ENCODE results near the gene IFITM2. TPM values are rescaled to one million over a fixed set of nuclear protein-coding genes. Genes with fewer than 3 reads are reported as not detected.
"Not testable (repeated sequence)": the region's sequence is repeated elsewhere in the genome, so short reads cannot be mapped to it uniquely, and the experiment has no call there.

IFITM2 gene
- total and polyA plus RNA-seq, 5 donors: 180 to 393 (median 266) TPM

DNA sequence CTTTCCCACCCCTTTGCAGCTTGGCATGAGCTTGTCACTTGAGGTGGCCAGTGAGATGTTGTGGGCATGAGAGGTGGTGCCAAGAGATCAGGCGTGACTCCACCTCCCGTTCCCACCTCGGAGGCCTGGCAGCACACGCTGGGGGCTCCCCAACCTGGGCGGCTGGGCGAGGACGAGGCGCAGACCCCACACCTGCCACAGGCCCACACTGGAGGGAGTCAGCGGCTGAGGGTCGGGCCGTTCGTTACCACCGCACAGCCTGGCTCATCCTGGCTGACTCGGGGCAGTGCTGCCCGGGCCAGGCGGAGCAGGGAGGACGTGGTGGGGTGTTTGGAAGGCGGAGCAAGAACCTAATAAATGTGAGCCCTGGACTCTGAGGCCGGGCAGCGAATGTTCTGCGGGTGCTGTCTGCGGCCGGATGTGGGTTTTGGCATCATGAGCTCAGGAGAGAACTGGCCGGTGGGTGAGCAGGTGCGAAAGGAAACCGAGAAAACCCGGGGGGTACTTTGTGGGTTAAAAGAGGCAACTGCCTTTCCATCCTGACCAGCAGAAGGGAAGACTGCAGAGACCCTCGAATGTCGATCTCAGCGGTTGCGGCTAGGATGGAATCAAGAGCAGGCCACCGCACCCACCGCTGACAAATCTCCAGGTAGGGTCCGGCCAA lies 23.2 kb downstream of the IFITM2 start:
- WGBS: 86% methylated on average over 34 of the region's 34 CpGs
- Histone ChIP-seq H3K4me3 (ENCODE audit: low read length) (no peak overlapping the region), H3K27me3 (ENCODE audit: control insufficient read depth, insufficient read depth) (no peaks in the 10 kb centered on the region), H3K27ac (ENCODE audit: low read length) (no peak overlapping the region), H3K9me3 (ENCODE audit: control insufficient read depth, low read length) (no peaks in the 10 kb centered on the region), H3K4me1 (ENCODE audit: control insufficient read depth, insufficient read depth, low read length) (peaks cover under 1% of the 10 kb centered on the region)
- ATAC-seq (no peak), DNase-seq (peak in 2 of 3 donors; percentile 49 to 57)
- intact Hi-C loops (cut with DNase I): no loop called here

DNA sequence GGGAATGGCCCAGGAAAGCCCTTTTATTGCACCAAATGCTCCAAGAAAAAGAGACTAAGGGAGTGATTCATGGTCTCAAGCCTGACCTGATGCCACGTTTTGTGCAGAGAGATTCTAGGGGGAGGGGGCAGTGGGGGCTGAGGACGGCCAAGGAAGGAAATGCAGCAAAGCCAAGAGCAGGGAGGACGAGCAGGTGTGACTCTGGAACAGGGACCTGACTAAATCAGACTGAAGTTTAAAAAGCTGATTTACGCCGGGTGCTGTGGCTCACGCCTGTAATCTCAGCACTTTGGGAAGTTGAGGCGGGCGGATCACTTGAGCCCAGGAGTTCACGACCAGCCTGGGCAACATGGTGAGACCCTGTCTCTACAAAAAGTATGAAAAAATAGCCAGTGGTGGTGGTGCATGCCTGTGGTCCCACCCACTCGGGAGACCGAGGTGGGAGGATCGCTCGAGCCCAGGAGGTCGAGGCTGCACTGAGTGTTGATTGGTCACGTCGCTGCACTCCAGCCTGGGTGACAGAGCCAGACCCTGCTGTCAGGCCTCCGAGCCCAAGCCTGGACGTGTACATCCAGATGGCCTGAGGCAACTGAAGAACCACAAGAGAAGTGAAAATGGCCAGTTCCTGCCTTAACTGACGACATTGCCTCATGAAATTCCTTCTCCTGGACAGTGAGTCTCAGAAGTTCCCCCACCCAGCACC lies 23.9 kb downstream of the IFITM2 start:
- WGBS: 85% methylated on average over 19 of the region's 19 CpGs
- Histone ChIP-seq H3K27me3 (ENCODE audit: control insufficient read depth, insufficient read depth) (no peaks in the 10 kb centered on the region), H3K27ac (ENCODE audit: low read length) (no peak overlapping the region), H3K9me3 (ENCODE audit: control insufficient read depth, low read length) (no peaks in the 10 kb centered on the region), H3K4me3 (ENCODE audit: low read length) (no peak overlapping the region), H3K4me1 (ENCODE audit: control insufficient read depth, insufficient read depth, low read length) (peaks cover under 1% of the 10 kb centered on the region)
- peak in 2 of 3 donors; percentile 35 to 49 for DNase-seq
- intact Hi-C loops (cut with DNase I): no loop called here
- ATAC-seq: no peak

DNA sequence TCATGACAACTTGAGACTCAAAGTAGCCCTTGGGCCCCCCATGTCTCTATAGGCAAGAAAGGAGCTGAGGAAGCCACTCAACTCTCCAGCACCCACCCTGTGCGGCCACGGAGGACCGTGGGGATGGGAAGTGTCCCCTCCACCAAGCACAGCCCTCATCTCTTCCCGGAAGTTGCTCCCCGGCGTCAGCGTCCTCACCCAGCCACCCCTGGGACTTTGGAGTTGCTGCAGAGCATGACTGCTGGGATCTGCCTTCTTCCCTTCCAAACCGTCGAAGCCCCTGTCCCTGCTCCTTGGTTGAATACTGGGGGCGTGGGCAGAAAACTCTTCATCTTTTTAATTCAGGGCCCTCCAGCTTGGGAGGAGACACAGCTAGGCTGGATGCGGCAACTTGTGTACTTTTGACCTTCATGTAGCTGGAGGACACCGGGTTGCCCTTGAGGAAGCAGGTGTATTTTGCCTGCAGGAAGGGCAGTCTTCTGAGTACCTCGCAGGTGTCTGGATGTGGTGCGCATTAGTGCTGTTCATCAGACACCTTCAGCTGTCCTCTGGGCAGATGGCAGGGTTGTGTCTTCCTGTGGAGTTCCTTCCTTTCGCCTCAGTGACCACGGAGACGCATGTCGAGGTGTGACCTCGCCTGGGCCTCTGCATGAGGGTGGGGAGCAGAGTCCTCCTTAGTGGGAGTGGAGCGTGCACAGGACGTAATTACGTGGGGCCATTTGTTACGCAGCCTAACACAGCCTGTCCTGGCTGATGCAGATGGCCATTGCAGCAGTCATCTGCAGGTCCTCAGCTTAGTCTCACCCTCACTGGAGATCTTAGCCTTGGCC lies 25.2 kb downstream of the IFITM2 start:
- 90% methylated on average over 23 of the region's 23 CpGs for WGBS
- Histone ChIP-seq H3K27ac (ENCODE audit: low read length) (no peak overlapping the region), H3K4me1 (ENCODE audit: control insufficient read depth, insufficient read depth, low read length) (peaks cover 2% of the 10 kb centered on the region), H3K4me3 (ENCODE audit: low read length) (no peak overlapping the region), H3K27me3 (ENCODE audit: control insufficient read depth, insufficient read depth) (no peaks in the 10 kb centered on the region), H3K9me3 (ENCODE audit: control insufficient read depth, low read length) (no peaks in the 10 kb centered on the region)
- DNase-seq: peak in 2 of 3 donors; percentile 41 to 53
- intact Hi-C loops (cut with DNase I): no loop called here
- ATAC-seq: no peak

DNA sequence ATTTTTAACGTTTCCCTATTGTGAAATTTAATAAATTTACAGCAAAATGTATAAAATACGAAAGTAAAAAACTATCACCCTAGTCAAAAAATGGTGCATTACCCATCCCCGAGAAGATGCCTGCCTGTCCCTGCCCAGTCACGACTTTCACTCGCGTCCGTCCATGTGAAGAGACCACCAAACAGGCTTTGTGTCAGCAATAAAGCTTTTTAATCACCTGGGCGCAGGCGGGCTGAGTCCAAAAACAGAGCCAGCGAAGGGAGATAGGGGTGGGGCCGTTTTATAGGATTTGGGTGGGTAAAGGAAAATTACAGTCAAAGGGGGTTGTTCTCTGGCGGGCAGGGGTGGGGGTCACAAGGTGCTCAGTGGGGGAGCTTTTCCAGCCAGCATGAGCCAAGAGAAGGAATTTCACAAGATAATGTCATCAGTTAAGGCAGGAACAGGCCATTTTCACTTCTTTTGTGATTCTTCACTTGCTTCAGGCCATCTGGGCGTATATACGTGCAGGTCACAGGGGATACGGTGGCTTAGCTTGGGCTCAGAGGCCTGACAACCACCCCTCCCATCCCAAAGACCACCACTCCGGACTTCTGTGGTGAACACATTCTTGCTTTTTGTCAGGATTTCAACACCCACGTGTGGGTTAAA lies 26.1 kb downstream of the IFITM2 start:
- DNase-seq: peak in 2 of 3 donors; percentile 28 to 40
- peak overlapping the region; percentile 16 for H3K27ac ChIP-seq (ENCODE audit: low read length)
- intact Hi-C loops (cut with DNase I): not testable (repeated sequence)

DNA sequence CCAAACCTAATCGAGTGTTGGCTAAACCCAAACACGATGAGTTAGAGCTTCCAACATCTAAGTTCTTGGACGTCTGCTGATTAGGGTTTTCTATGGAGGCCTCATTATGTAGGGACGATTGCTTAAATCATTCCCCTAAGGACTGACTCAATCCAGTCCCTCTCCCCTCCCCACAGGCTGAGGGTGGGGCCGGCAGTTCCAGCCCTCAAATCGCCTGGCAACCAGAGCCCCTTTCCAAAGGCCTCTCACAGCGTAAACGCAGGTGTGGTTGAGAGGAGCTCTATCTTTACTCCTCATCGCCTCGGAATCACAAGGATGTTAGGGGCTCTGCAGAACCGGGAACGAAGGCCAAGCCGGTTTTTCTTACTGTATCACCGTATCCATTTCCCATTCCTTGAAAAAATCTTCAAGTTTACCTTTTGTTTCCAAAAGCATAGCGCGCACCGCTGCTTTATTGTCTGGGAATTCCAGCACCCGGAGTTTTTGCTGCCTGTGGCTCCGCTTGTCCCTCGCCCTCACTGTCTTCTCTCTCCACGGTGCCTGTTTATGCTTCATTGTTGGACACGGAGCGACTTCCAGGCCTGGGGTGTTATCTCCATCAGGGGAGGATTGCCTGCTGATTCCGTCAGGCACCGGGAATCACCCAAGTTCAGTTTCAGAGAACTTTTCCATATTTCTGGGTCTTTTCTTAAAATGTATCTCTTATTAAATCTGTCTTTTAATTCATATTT lies 26.8 kb downstream of the IFITM2 start:
- intact Hi-C loops (cut with DNase I): no loop called here
- H3K4me1 ChIP-seq (ENCODE audit: control insufficient read depth, insufficient read depth, low read length): peaks cover 2% of the 10 kb centered on the region
- DNase-seq (peak; percentile 79 to 87 (median 79)), ATAC-seq (peak; percentile 87 to 89)
- no peaks in the 10 kb centered on the region for H3K27me3 ChIP-seq (ENCODE audit: control insufficient read depth, insufficient read depth)
- no peaks in the 10 kb centered on the region for H3K9me3 ChIP-seq (ENCODE audit: control insufficient read depth, low read length)
- H3K4me3 ChIP-seq (ENCODE audit: low read length): no peak overlapping the region
- peak overlapping the region; percentile 16 for H3K27ac ChIP-seq (ENCODE audit: low read length)
- WGBS: 46% methylated on average over 25 of the region's 25 CpGs

More for the DNA sequence above, 26.1 kb downstream of the IFITM2 start:
- not testable (repeated sequence) for H3K27me3 ChIP-seq (ENCODE audit: control insufficient read depth, insufficient read depth); H3K4me1 ChIP-seq (ENCODE audit: control insufficient read depth, insufficient read depth, low read length); H3K9me3 ChIP-seq (ENCODE audit: control insufficient read depth, low read length); ATAC-seq; H3K4me3 ChIP-seq (ENCODE audit: low read length)
- WGBS: 84% methylated on average over 17 of the region's 17 CpGs

GRCh38 chr11:335779-336658 lies 28.4 kb downstream of the IFITM2 start:
- ATAC-seq (peak; percentile 53 to 66), DNase-seq (peak; percentile 54 to 85 (median 80))
- H3K27me3 ChIP-seq (ENCODE audit: control insufficient read depth, insufficient read depth): no peaks in the 10 kb centered on the region
- H3K27ac ChIP-seq (ENCODE audit: low read length): peak overlapping the region; percentile 88
- intact Hi-C loops (cut with DNase I): no loop called here
- H3K4me1 ChIP-seq (ENCODE audit: control insufficient read depth, insufficient read depth, low read length): peaks cover 2% of the 10 kb centered on the region
- WGBS: 25% methylated on average over 15 of the region's 15 CpGs
- no peaks in the 10 kb centered on the region for H3K9me3 ChIP-seq (ENCODE audit: control insufficient read depth, low read length)
- no peak overlapping the region for H3K4me3 ChIP-seq (ENCODE audit: low read length)

DNA sequence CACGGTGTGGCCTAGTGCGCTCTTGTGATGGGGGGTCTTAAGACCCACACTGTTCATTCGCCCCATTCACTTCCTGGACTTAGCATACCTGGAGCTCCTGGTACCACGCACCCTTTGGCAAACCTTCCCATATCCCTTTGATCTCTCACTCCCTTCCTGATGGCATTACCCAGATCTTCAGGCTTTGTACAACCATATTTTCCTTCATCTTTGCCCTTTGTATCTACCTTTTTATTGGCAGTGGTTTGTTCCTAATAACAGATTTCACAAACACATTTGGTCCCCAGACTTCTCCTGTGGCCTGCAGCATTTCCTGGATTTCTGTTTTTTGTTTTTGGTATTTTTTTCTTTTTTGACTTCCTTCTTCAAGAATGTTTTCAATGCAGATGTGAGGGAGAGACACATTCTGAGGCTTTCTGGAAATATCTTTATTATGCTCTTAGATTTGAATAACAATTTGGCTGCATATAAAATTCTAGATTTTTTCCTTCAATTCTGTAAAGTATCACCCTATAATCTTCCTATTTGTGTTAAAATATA lies 29.1 kb downstream of the IFITM2 start:
- ATAC-seq: no peak
- Histone ChIP-seq H3K4me3 (ENCODE audit: low read length) (no peak overlapping the region), H3K27ac (ENCODE audit: low read length) (peak overlapping the region; percentile 46), H3K27me3 (ENCODE audit: control insufficient read depth, insufficient read depth) (no peaks in the 10 kb centered on the region), H3K9me3 (ENCODE audit: control insufficient read depth, low read length) (no peaks in the 10 kb centered on the region), H3K4me1 (ENCODE audit: control insufficient read depth, insufficient read depth, low read length) (peaks cover 2% of the 10 kb centered on the region)
- WGBS: 84% methylated on average over 4 of the region's 4 CpGs
- DNase-seq: peak in 2 of 3 donors; percentile 11 to 17
- intact Hi-C loops (cut with DNase I): no loop called here

GRCh38 chr11:337711-338110 lies 30.1 kb downstream of the IFITM2 start:
- peak in 2 of 3 donors; percentile 10 to 14 for DNase-seq
- WGBS: 94% methylated on average over 6 of the region's 6 CpGs

DNA sequence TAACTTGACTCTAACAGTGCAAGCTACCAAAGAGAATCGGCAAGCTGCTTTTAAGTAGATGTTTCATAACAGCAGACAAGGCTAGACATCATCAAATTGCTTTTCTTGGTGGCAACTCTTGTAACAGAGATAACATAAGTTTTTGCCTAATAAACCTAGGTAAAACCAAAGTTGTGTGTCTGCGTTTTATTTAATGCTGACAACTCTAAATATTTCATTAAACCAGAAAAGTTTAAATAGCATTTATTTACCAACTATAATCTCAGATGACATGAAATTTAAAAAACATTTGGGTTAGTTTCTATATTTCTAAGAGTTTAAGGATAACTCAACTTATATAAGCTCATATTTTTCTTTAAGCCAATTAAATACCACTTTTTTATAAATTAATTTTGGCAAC lies 32.3 kb downstream of the IFITM2 start:
- intact Hi-C loops (cut with DNase I): no loop called here
- 97% methylated on average over 2 of the region's 2 CpGs for WGBS
- Histone ChIP-seq H3K4me1 (ENCODE audit: control insufficient read depth, insufficient read depth, low read length) (peaks cover 2% of the 10 kb centered on the region), H3K4me3 (ENCODE audit: low read length) (no peak overlapping the region), H3K9me3 (ENCODE audit: control insufficient read depth, low read length) (no peaks in the 10 kb centered on the region), H3K27me3 (ENCODE audit: control insufficient read depth, insufficient read depth) (no peaks in the 10 kb centered on the region), H3K27ac (ENCODE audit: low read length) (no peak overlapping the region)
- no peak for ATAC-seq
- DNase-seq: no peak

More at GRCh38 chr11:337711-338110, 30.1 kb downstream of the IFITM2 start:
- no peaks in the 10 kb centered on the region for H3K9me3 ChIP-seq (ENCODE audit: control insufficient read depth, low read length)
- no peak overlapping the region for H3K4me3 ChIP-seq (ENCODE audit: low read length)
- peaks cover 2% of the 10 kb centered on the region for H3K4me1 ChIP-seq (ENCODE audit: control insufficient read depth, insufficient read depth, low read length)
- ATAC-seq: no peak
- no peak overlapping the region for H3K27ac ChIP-seq (ENCODE audit: low read length)
- intact Hi-C loops (cut with DNase I): no loop called here
- H3K27me3 ChIP-seq (ENCODE audit: control insufficient read depth, insufficient read depth): no peaks in the 10 kb centered on the region
